GM12872 (cell line): ENCODE results near the gene STXBP3.

Experiments used
- TF ChIP-seq, protein P1 (sequence below): IDR thresholded peaks from 3 replicates; pipeline ENCODE4 v1.5.1; 2011; ENCODE audit warnings: low read depth, mild to moderate bottlenecking, low read length, moderate library complexity; ENCODE audit not compliant: insufficient read depth

The STXBP3 gene

DNA sequence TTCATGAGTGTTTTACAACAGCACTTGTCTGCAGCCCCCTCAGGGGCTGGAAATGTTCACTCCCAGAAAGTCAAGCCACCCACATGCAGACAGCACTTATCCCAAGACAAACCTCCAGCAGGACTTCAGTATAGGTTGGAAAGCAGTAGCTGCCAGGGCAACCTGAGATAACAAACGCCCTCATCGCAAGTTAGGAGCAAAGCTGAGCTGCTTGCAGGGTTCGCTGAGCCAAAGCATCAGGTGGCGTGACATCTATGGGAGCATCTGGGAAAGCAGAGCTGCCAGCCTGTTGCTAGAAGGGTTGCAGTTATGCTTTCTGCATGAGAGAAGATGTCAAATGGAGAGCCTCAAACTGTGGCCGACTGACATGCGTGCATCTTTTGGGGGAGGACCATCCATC lies 4.2 kb upstream of the STXBP3 start:
- TF ChIP-seq, protein P1, sequence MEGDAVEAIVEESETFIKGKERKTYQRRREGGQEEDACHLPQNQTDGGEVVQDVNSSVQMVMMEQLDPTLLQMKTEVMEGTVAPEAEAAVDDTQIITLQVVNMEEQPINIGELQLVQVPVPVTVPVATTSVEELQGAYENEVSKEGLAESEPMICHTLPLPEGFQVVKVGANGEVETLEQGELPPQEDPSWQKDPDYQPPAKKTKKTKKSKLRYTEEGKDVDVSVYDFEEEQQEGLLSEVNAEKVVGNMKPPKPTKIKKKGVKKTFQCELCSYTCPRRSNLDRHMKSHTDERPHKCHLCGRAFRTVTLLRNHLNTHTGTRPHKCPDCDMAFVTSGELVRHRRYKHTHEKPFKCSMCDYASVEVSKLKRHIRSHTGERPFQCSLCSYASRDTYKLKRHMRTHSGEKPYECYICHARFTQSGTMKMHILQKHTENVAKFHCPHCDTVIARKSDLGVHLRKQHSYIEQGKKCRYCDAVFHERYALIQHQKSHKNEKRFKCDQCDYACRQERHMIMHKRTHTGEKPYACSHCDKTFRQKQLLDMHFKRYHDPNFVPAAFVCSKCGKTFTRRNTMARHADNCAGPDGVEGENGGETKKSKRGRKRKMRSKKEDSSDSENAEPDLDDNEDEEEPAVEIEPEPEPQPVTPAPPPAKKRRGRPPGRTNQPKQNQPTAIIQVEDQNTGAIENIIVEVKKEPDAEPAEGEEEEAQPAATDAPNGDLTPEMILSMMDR = no peak

DNA sequence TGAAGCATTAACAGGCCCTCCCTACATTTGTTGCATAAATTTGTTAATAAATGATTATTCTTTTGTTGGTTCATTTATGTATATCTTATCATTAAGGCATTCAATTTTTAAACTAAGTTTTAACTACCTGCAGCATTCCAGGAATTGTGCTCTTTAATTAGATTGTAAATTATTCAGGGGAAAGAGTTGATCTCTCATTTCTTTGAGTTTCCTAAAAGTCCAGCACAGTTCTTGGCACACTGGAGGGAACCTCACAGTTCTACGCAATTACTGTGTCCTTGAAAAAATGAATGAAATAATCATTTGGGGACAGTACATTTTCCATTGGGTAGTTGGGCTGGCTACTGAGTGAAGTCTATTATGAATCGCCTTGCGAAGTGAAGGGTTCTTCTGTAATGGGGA lies 493 bp upstream of the STXBP3 start:
- TF ChIP-seq, protein P1 = no peak

DNA sequence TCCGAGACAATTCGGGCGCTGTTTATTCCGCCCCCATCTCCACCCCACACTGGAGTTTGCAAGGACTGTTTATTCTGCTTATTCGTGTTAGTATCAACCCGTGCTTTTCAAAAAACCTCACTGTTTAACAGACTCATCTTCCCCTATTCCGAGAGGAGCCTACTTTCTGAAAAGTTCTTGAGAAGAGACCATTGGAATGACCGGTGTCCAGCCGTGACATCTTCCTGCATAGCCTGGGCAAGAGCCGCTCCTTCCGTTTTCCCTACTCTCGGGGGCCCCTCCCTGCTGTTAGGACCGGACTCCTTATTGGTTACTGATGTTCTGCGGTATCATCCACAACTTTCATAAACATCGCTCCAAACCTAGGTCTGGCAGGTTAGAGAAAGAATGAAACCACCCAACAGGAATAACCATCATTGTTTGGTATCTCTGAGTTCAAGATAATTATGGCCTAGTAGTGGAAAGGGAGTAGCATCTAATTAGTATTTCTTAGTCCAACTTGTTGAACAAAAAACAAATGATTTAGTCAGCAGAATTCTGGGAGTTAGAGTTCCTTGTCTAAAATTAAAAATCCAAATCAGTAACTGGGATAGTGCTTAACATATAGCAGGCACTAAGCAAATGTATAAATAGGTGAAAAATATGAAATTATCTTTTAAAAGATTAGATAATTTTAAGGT lies 837 bp downstream of the STXBP3 start:
- TF ChIP-seq, protein P1 = no peak

DNA sequence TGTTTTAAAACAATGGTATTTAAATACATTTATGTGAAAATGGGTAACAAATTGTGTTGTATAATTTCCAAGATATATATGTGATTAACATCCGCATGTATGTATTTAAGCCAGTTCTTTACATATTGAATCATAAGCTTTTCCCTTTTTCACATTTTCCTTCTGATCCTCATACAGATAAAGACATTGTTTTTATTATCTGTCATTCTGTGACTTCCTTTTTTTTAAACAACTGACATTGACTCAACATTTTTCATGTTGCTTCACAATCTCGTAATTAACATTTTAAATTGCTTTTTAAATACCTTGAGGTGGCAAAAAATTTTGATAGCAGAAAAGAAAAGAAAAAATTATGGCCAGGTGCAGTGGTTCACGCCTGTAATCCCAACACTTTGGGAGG lies 1.4 kb downstream of the STXBP3 start:
- TF ChIP-seq, protein P1 = no peak

DNA sequence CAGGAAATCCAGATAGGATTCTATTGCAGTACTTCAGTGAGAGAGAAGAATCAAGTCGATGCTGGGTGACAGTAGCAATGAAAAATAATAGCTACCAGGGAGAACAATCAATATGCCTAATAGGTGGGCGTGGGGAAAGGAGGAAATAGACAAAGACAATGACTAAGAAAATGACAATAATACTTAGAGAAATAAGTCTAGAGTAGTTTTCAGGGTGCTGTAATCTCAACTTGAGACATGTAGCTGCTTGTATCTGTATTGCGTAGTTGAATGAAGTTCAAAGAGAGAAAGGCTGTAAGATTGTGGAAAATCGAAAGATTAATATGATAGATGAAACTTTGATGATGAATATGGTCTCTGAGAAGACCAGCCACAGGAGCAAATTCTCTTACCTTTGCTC lies 2.6 kb downstream of the STXBP3 start:
- TF ChIP-seq, protein P1 = no peak

DNA sequence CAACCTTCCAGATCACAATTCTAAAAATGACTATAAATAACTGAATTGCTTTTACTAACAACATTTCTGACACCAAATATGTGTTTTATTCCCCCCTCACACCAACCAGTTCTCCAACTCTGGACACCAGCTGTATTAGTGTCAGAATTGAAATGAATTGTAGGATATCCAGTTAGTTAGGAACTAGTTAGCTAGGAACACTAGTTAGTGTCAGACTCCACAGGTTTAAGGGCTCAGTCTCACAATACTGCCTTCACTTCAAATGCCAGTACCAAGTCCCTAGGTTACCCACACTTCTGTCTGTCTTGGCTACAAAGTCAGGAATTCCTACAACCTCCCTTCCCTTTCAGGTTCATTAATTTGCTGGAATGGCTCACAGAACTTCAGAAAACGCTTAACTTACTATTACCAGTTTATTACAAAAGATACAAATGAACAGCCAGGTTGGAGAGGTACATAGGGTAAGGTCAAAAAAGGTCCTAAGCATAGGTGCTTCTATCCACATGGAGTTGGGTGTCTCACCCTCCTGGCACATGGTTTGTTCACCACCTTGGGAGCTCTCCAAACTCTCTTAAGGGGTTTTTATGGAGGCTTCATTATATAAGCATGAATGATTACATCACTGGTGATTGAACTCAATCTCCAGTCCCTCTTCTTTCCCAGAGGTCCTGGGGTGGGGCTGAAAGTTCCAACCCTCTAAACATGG lies 4.2 kb downstream of the STXBP3 start:
- TF ChIP-seq, protein P1 = no peak

DNA sequence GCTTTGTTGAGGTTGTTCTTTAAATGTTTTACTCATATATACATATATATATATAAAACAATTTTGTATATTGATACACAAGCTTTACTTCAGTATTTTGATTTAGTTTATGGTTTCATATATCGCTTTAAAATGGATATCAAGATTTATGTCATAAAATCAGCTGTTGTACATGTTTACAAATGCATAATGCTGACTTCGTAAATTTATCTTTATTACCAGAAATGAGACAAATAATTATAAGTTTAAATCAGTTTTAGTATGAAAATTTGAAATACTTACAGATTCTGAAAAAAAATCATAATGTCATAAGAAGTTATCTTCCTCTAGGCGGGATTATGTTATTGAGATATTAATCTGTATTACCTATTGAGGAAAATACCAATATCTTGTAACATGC lies 6.9 kb downstream of the STXBP3 start:
- TF ChIP-seq, protein P1 = no peak
